Right renal pelvis (tissue), 4 donors: ENCODE measurements around the gene MVP. TPM values are rescaled to one million over a fixed set of nuclear protein-coding genes. Genes with fewer than 3 reads are reported as not detected.

Experiments used
- DNase-seq, 4 donors: peaks; one replicate each; pipeline ENCODE4 v3.0.0-alpha.2; 2013; ENCODE audit warnings: low read depth in 4 of 4, low spot score in 3 of 4, missing footprints in 1 of 4
- polyA plus RNA-seq, 4 donors: library from polyadenylated mRNA; unstranded; fragments of 120-200 nt; gene quantifications; one replicate each; pipeline ENCODE4 v1.2.1, GENCODE V29; 2013; ENCODE audit not compliant: insufficient read length in 4 of 4

The MVP gene
- polyA plus RNA-seq, 4 donors, result 17.7 to 23.6 (median 21.5) TPM

DNA sequence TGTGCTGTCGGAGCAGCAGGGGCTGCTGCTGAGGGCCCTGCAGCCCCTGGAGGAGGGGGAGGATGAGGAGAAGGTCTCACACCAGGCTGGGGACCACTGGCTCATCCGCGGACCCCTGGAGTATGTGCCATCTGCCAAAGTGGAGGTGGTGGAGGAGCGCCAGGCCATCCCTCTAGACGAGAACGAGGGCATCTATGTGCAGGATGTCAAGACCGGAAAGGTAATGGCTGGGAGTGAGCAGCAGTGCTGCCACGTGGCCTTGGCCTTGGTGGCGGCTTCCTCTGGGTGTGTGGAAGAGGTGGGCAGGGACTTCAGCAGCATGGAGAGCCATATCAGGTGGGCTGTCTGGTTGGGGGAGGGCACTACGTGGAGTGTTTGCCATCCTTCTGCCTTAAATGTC lies 20.0 kb downstream of the MVP start:
- no peak for DNase-seq

DNA sequence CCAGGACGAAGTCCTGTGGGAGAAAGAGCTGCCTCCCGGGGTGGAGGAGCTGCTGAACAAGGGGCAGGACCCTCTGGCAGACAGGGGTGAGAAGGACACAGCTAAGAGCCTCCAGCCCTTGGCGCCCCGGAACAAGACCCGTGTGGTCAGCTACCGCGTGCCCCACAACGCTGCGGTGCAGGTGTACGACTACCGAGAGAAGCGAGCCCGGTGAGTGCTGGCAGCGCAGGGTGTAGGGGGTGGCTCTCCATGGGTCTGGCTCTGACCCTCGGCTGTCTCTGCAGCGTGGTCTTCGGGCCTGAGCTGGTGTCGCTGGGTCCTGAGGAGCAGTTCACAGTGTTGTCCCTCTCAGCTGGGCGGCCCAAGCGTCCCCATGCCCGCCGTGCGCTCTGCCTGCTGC lies 21.4 kb downstream of the MVP start:
- DNase-seq, result no peak

DNA sequence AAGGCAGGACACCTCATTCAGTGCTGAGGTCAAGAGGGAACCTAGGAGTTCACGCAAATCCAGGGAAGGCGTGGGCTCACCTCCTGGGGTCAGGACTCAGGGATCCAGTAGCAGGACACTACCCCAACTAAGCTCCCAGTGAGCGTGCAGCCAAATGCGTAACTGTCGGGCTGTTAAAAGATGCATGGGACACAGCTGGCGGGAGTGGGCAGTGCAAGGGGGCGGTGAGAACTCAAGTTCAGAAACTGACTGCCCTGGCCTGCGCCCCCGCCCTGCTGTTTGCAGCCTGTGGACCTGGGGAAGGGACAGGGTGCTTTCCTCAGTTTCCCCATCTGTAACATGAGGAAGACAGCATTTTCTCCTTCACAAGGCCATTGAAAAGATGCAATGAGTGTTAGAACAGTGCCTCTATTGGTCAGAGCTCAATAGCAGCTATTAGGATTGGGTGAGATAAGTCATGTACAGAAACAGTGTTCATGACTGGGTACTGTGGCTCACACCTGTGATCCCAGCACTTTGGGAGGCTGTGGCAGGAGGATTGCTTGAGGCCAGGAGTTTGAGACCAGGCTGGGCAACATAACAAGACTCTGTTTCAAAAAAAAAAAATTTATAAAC lies 22.6 kb downstream of the MVP start:
- no peak for DNase-seq

DNA sequence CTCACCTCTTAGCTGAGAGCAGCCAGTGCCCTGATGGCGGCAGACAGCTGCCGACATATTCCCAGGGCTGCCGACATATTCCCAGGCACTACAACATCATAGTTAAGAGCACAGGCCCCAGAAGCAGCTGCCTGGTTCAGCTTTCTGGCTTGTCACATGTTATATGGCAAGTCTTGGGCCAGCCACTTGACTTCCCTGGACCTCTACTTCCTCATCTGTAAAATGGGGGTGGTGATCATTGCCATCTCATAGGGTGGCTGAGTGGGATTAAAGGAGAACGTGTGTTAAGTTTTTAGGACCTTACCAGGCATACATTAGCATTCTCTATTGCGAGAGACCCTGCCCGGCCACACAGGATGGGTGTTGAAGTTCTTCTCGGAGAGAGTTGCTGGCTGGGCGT lies 23.7 kb downstream of the MVP start:
- DNase-seq, result no peak

DNA sequence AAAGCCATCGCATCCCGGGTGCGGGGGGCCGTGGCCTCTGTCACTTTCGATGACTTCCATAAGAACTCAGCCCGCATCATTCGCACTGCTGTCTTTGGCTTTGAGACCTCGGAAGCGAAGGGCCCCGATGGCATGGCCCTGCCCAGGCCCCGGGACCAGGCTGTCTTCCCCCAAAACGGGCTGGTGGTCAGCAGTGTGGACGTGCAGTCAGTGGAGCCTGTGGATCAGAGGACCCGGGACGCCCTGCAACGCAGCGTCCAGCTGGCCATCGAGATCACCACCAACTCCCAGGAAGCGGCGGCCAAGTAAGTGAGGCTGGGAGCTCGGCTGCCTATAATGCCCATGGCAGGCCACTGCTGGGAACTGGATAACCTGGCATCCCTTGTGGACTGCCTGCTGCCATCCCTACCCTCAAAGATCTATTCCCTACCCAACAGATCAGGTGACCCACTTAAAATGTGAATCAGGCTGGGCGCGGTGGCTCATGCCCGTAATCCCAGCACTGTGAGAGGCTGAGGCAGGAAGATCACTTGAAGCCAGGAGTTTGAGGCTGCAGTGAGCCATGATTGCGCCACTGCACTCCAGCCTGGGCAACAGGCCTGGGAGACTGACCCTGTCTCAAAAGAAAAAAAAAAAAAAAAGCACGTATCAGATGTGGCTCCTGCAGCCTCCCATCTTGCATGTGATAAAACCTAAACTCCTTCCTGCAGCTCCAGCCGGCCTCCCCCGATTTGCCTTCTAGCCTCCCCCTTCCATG lies 24.5 kb downstream of the MVP start:
- no peak for DNase-seq

DNA sequence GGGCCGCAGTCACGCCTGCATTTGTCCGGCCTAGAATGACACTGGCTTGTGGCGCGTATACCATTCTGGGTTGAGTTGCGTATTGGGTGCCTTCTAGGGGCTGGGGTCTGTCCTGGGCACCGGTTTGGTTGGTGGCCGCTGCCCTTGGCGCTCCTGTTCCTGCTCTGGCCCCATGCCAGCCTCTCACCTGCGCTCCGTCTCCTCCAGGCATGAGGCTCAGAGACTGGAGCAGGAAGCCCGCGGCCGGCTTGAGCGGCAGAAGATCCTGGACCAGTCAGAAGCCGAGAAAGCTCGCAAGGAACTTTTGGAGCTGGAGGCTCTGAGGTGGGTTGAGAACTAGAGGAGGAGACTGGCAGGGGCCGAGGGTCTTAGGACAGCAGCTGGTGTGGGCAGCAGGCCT lies 25.4 kb downstream of the MVP start:
- no peak for DNase-seq

DNA sequence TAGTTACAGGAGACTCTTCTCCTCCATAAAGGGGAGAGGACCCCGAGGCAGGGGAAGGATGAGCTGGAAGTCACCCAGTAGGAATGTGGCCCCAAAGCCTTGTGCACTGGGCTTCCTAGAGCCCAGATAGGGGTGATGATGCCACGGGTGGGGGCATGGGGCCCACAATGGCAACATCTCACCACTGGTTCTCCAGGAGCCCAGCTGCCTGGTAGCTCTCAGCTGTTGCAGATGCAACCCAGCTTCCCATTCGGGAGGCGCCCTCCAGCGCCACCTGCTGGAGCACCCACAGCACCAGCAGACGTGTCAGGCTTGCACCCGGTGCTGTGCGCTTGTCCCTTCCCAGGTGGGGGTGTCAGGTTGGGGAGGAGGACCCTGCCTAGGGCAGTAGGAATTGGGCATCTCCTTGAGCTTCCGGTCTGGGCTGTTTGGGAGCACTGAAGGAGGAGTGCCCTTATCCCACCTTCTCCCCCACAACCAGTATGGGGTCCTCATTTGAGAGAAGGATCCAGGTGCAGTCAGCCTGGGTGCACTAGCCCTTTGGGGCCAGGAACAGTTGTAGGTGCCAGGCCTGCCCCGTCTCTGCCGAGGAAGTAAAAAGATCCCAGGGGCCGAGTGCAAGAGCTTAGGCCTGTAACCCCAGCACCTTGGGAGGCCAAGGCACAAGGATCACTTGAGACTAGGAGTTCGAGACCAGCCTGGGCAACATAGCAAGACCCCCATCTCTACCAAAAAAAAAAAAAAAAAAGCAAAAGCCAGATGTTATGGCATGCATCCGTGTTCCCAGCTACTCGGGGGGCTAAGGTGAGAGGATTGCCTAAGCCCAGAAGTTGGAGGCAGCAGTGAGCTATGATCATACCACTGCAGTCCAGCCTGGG lies 28.4 kb downstream of the MVP start:
- DNase-seq, result no peak

DNA sequence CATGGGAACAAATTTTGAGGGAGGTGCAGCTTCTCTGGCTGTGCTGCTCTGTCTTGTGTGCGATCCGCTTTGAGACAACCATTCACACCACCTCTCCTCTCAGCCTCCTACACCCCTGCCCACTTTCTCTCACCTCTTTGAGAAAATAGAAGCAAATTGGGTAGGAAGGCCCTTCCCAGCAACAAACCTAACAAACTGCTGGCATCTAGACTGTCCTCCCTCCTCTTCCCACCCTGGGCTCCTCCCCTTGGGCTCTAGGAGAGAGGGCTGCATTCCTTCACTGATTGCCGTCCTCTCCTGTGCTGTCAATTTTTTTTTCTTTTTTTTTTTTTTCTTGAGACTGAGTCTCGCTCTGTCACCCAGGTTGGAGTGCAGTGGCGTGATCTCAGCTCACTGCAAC lies 29.2 kb downstream of the MVP start:
- DNase-seq, result peak in 2 of 4 donors; percentile 10 to 19

DNA sequence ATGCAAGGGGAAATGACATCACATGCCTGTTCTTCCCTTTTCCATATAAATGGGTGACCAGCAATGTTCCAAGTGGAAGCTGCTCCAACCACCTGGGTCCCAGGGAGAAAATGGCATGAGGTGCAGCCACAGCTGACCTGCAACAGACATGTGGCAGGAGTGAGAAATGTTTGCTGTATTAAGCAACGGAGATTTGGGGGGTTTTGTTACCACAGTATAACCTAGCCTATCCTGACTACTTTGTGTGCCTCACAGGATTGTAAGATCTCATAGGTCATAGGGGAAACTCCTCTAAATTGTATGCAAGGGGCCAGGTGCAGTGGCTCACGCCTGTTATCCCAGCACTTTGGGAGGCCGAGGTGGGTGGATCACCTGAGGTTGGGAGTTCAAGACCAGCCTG lies 30.7 kb downstream of the MVP start:
- no peak for DNase-seq

DNA sequence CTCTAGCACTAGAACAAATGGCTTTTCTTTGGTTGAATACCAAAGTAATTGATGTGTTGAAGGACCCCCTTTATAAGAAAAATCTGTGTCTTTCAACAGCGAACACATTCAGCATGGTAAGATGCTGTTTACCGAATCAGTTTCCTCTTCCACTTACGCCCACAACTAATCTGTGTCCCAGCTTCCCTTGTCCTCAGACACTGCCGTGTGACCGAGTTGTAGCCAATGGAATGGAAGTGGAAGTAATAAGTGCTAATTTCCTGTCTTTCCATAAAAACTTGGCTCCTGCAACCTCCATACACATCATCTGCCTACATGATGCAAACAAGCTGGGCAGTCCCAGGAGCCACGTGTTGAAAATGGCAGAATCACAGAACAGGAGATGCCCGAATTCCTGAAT lies 32.4 kb downstream of the MVP start:
- DNase-seq, result peak in 2 of 4 donors; percentile 8 to 12

DNA sequence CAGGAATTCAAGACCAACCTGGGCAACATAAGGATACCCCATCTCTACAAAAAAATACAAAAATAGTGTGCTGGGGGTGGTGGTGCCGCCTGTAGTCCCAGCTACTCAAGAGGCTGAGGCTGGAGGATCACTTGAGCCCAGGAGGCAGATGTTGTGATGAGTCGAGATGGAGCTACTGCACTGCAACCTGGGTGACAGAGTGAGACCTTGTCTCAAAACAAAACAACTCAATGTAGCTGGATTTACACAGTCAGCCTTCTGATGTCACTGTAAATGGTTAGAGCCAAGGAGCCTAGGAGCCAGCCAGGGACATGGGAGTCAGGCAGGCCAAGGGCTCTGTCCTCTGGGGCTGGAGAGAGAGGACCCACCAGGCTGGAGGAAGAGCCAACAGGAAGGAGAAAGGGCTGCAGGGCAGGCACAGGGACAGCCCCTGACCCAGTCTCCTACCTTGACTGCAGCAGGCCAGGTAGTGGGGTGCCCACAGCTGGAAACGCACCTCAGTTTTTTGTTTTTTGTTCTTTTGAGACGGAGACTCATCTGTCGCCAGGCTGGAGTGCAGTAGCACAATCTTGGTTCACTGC lies 34.3 kb downstream of the MVP start:
- no peak for DNase-seq

DNA sequence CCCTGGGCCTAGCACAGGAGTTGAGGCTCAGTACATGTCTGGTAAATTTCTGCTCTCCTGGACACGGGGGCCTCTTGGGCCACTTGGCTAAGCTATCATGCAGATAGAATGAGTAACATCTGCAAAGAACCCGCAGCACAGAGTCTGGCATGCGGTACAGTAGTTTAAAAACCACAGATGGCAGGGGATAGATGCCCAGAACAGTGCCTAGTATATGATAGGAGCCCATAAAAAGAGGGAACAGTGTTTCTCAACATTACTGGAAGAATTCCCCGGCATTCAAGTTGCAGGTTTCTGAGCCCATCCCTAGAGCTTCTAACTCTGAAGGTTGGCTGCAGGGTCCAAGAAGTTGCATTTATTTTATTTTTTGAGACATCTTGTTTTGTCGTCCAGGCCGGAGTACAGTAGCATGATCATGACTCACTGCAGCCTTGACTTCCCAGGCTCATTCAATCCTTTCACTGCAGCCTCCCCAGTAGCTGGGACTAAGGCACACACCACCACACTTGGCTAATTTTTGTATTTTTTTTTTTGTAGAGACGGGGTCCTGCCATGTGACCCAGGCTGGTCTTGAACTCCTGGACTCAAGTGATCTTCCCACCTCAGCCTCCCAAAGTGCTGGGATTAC lies 37.0 kb downstream of the MVP start:
- DNase-seq, result no peak

DNA sequence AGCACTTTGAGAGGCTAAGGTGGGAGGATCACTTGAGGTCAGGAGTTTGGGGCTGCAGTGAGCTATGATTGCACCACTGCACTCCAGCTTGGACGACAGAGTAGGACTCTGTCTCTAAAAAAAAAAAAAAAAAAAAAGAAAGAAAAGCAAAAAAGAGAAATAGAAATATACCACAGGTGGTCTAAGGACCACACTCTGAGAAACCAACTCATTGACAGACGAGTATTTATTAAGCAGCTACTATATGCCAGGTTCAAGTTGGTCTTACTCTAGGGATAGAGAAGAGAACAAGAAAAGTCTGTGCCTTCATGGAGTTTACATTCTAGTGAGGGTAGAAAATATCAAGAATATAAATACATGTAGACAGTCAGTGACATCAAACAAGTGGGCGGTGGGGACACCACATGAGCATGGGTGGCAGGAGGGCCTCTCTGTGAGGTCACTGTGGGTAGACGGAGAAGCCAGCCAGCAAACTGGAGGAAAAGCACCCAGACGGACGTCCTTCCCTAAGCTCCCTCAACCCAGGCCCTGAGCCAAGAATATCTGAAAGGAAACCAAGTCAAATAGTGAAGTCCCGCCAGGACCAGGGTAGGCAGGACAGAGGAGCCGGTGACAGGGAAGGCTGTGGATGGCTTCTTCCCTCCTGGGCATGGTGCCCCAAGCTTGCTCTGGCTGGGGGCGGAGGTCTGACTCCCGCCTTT lies 38.0 kb downstream of the MVP start:
- no peak for DNase-seq

DNA sequence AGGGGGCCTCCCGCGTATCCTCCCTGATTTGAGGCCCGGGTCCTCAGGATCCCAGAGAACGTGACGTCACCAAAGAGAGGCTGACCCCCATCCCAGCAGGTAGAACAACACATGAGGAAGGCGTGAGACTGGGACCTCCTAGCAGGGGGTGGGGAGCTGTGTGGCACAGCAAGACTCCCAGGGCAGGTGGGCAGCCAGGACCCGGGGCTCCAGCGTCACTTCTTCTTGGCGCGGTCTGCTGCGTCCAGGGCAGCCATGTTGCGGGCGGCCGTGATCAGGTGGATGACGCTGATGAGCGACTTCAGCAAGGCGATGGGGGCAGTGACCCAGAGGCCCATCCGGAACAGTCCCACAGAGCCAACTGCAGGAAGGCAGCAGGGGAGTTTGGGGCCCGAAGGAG lies 38.7 kb downstream of the MVP start:
- no peak for DNase-seq

DNA sequence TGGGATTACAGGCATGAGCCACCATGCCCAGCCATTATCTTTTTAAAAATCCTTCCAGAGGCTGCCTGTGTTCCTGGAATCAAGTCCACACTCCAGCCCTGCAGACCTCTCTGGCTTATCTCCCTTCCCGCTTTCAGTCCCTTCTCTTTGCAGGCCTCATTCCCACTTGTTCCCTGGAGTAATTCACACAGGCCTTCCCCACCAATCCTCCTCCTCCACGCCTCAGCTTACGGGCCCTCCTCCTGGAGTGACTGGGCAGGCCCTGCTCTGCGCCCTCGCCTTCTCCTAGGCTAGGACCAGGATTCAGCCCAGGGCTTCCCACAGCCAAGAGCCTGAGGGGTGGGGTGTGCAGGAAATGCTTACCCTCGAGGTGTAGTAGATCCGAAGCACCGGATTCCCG lies 40.0 kb downstream of the MVP start:
- DNase-seq, result no peak

DNA sequence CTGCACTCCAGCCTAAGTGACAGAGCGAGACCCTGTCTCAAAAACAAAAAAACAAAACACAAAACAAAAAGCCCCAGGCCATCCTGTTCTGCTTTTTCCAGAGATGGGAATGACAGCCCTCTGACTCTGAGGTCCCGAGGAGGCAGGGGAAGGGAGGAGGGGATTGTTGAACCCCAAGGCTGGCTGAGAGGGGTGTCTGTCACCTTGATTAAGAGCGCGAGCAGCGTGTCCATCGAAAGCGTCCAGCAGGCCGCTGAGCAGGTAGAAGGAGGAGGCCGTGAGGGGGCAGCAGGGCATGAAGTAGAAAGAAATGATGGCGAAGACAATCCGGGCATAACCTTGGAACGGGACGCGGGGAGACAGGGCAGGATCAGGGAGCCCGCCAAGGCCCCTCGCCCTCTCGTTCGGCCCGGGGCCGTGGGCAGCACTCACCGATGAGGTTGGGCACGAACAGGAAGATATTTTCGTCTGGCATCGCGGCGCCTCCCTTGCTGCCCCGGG lies 42.2 kb downstream of the MVP start:
- DNase-seq, result peak in 1 of 4 donors; percentile 12

DNA sequence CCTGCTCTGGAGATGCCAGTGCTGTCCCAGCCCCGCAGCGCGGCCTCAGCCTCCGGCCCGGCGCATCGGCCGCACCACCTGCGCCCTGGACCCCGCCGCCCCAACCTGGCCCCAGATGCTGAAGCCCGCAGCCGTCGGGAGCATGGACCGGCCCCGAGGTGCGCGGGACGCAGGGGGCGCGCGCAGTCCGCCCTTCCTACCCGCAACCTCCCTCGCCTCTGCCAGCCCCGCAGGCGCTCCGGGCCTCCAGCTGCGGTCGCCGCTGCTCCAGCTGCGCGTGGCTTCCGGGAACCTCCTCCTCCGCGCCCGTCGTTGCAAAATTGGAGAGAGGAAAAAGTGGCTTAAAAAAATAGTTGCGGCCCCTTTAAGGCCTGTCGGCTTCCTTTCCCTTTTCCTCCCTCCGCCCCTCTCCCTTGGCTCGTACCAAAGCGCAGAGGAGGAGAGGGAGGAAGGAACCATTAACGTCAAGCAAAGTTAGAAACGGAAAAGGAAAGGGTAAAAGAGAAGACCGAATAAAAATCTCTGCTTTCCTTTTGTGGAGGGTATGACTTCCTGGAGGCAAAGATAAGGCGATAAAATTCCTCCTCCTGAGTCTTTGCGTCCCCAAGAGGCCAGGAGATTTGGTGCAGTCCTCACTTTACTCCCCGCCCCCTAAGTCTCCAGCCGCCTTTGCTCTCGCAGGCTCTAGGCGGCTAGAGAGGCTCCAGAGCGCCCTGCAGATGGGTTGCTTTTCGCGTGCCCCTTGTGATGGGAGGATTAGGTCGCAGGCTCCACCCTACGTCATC lies 42.8 kb downstream of the MVP start, which contains the start of gene CDIPT:
Gene CDIPT (minus strand): TSS at position 343 of the 785 bp plus-strand sequence. CDS start 369 bp downstream, outside the sequence.
- peak; percentile 93 to 97 (median 94) for DNase-seq

DNA sequence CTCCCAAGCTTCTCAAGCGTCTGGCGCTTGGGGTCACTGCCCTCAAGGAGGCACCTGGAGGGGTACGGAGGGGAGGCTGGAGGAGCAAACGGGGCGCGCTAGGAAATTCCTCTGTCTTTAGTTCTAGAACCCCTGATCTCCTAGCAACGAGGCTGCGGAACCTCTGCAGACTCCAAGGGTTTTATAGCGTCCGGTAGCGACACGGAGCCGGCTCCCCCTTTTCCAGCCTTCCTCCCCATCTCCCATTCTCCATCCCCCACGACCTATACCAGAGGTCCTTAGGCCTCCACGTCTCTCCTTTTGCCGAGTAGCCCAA lies 43.4 kb downstream of the MVP start:
- DNase-seq, result no peak

DNA sequence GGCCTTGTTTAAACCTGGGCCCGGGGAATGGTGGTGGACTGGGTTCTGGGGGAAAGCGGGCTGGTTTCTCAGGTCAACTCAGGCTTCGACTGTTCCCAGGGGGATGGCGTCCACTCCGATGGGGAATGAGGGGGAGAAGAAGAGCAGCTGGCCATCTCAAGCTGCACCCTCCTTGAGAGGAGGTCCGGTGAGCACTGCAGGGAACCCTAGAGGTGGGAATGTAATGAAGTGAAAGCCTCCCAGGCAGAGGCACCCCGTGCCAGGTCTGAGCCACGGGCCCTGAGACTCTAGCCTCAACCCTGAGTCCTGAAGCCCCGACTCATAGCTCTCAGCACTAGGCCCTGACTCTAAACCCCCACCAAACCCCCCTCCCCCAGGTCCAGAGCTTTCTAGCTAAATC lies 43.9 kb downstream of the MVP start:
- no peak for DNase-seq
